SJCRH30 (cell line): Measurements from ENCODE around the gene HGFAC. TPM values are rescaled to one million over a fixed set of nuclear protein-coding genes. Genes with fewer than 3 reads are reported as not detected.
"Not testable (repeated sequence)": the region's sequence is repeated elsewhere in the genome, so short reads cannot be mapped to it uniquely, and the experiment has no call there.

Experiments used
- DNase-seq, 2 experiments: peaks; one replicate each; pipeline ENCODE4 v3.0.0-alpha.2; 2015 to 2020
- H3K27ac ChIP-seq: fragments of 250-450 bp; sonication (Bioruptor Pico); 2 replicates; pipeline ENCODE4 v1.5.1; 2020; ENCODE audit warnings: mild to moderate bottlenecking, moderate library complexity
- H3K27me3 ChIP-seq: fragments of 250-450 bp; sonication (Bioruptor Pico); 2 replicates; pipeline ENCODE4 v1.5.1; 2020; ENCODE audit warnings: mild to moderate bottlenecking, moderate library complexity
- H3K36me3 ChIP-seq: fragments of 250-450 bp; sonication (Bioruptor Pico); 2 replicates; pipeline ENCODE4 v1.5.1; 2020; ENCODE audit warnings: mild to moderate bottlenecking, moderate library complexity
- H3K4me1 ChIP-seq: fragments of 250-450 bp; sonication (Bioruptor Pico); 2 replicates; pipeline ENCODE4 v1.5.1; 2020; ENCODE audit warnings: mild to moderate bottlenecking, moderate library complexity
- H3K4me3 ChIP-seq: fragments of 250-450 bp; sonication (Bioruptor Pico); 2 replicates; pipeline ENCODE4 v1.5.1; 2020; ENCODE audit warnings: mild to moderate bottlenecking, moderate library complexity
- H3K9me3 ChIP-seq: fragments of 250-450 bp; sonication (Bioruptor Pico); replicated peaks from 2 replicates; pipeline ENCODE4 v1.5.1; 2020; ENCODE audit warnings: mild to moderate bottlenecking, moderate library complexity
- total RNA-seq: library from RNA; depleted of rRNA; stranded (reverse); fragments of >200 nt; shearing (Covaris generic); gene quantifications from 2 replicates; pipeline ENCODE4 v1.2.3, GENCODE V29; 2014

Gene HGFAC
- total RNA-seq, 1 experiment from 2014 or later: 0.12 TPM

DNA sequence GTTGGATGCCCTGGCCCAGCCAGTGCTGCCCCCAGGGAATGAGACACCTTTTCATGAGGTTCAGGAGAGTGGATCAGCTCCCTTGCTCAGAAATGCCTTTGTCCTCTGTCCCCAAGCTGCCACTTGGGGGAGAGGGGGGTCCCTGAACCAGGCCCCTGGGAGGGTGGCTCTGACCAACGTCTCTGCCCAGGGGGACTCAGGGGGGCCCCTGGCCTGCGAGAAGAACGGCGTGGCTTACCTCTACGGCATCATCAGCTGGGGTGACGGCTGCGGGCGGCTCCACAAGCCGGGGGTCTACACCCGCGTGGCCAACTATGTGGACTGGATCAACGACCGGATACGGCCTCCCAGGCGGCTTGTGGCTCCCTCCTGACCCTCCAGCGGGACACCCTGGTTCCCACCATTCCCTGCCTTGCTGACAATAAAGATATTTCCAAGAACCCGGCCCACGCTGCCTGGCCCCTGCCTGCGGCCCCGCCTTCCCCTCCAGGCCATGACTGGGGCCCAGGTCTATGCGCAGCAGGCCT lies 7.3 kb downstream of the HGFAC start:
- peaks cover 4% of the 10 kb centered on the region; the same call in 1 of the 2 replicates for H3K9me3 ChIP-seq
- H3K36me3 ChIP-seq: no peaks in the 10 kb centered on the region
- H3K27ac ChIP-seq: peak overlapping the region; percentile 13; the same call in 1 of the 2 replicates
- H3K4me3 ChIP-seq: no peak overlapping the region
- H3K27me3 ChIP-seq: no peaks in the 10 kb centered on the region; the same call in 1 of the 2 replicates
- no peak for DNase-seq
- peaks cover 26% of the 10 kb centered on the region for H3K4me1 ChIP-seq

DNA sequence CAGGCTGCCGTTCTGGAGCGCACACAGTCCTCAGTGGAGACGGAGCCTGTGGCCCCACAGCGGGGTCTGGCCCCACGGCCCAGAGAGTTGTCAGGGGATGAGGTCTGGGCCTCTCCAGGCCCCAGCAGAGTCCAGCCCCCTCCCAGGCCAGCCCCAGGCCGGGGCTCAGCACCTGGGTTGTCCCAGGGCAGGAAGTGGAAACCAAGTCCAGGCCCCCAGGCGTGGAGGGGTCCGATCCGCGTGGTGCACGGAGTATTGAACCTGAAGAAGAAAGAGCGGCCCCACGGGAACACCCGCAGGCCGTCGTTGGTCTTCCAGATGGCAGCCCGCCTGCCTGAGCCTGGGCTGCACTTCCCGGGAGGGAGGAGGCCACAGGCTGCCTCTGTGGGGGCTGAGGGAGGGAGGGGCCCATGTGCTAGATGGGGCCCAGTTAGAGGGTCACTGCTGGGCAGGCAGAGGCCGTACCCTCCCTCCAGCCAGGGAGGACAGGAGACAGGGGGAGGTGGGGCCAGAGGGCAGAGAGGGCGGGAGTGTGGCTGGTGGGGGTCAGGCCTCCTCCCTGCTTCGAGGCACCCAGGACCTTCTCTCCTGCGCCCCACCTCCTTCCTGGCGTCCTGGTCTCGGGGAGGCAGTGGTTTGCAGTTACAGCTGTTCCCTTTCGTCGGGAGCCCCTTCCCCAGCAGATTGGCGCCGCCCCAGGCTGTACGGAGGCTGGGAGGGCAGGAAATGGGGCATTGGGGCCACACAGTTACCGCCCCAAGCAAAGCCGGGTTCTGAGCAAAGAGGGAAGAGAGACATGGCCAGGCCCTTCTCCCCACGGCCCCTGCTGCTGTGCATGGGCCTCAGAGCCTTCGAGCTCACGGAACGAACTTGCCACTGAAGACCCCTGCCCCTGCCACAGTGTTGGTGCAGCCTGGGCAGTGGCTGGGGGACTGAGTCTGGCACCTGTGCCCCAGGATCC lies 8.1 kb downstream of the HGFAC start:
- Histone ChIP-seq H3K27me3 (no peaks in the 10 kb centered on the region), H3K27ac (peak overlapping the region; percentile 13; the same call in 1 of the 2 replicates), H3K4me1 (peaks cover 26% of the 10 kb centered on the region), H3K36me3 (no peaks in the 10 kb centered on the region), H3K4me3 (no peak overlapping the region), H3K9me3 (peaks cover 8% of the 10 kb centered on the region)
- DNase-seq: peak; percentile 58 to 62

DNA sequence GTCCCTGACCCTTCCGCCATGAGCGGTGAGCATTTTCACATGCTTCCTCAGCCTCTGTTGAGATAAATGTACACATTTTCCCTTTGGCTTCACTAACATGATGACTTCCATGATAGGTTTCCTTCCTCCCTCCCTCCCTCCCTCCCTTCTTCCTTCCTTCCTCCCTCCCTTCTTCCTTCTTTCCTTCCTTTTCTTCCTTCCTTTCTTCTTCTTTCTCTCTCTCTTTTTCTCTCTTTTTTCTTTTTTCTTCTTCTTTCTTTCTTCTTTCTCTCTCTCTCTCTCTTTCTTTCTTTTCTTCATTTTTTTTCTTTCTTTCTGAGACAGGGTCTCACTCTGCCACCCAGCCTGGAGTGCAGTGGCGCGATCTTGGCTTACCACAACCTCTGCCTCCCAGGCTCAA lies 8.9 kb downstream of the HGFAC start:
- Histone ChIP-seq H3K36me3 (no peaks in the 10 kb centered on the region), H3K9me3 (peaks cover 8% of the 10 kb centered on the region), H3K4me1 (peaks cover 26% of the 10 kb centered on the region), H3K27me3 (no peaks in the 10 kb centered on the region), H3K4me3 (no peak overlapping the region), H3K27ac (no peak overlapping the region)
- no peak for DNase-seq

DNA sequence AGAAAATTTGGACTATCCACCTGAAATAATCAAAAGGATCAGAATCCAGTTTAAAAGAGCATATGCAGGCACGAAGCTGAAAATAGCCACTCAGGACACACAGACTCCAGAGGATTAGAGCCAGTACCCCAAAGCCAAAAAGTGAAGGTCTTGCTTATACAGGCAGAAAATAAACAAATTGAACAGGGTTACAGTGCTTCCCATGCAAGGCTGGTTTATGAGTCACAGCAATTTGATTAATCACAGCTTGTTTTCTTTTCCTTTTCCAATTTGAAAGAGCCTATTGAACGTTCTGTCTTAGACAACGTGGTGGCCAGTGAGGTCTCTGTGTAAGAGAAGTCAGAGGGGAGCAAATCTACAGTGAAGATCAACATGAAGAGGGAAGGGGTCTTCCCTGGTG lies 10.2 kb downstream of the HGFAC start:
- Histone ChIP-seq H3K27me3 (no peaks in the 10 kb centered on the region), H3K36me3 (no peaks in the 10 kb centered on the region), H3K9me3 (peaks cover 8% of the 10 kb centered on the region), H3K27ac (no peak overlapping the region), H3K4me1 (peaks cover 26% of the 10 kb centered on the region), H3K4me3 (no peak overlapping the region)
- DNase-seq: no peak

DNA sequence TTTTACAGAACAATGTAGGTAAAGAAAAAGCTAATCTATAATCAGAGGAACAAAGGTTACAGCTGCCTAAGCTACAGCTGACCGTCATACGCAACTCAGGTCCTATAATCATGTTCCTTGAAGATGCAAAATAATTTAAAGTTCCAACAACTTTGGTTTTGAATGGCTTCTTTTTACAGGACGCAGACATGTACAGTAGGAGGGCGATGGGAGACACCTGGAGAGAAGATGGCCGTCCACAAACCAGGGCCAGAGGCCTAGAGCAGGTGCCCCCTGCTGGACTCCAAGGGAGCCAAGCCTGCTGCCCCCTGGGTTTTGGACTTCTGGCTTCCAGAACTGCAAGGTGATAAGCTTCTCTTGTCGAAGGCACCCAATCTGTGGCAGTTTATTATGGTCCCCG lies 10.6 kb downstream of the HGFAC start:
- Histone ChIP-seq H3K27ac (no peak overlapping the region), H3K36me3 (no peaks in the 10 kb centered on the region), H3K4me3 (no peak overlapping the region), H3K9me3 (peaks cover 8% of the 10 kb centered on the region), H3K27me3 (no peaks in the 10 kb centered on the region), H3K4me1 (peaks cover 26% of the 10 kb centered on the region)
- peak in 1 of 2 experiments; percentile 38 for DNase-seq

DNA sequence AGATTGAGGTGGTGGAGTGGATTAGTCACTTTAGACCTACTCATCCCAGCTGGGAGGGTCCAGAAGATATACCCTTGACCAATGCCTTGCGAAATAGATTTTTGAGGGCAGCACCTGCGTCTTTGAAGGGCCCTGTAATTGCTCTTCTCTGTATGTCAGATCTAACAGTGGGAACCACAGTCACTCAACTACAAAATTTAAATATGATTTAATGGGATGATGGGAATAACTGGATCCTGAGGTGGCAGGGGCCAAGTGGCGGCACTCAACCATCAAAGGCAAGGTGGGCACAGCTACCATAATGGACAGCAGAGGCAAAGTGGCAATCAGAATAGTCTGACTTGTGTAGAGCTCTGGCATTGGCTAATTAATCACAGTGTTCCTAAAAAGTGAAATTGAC lies 13.8 kb downstream of the HGFAC start:
- DNase-seq, H3K9me3 ChIP-seq, H3K4me3 ChIP-seq, H3K27ac ChIP-seq, H3K27me3 ChIP-seq, H3K36me3 ChIP-seq: not testable (repeated sequence)
- peaks cover 14% of the 10 kb centered on the region for H3K4me1 ChIP-seq

DNA sequence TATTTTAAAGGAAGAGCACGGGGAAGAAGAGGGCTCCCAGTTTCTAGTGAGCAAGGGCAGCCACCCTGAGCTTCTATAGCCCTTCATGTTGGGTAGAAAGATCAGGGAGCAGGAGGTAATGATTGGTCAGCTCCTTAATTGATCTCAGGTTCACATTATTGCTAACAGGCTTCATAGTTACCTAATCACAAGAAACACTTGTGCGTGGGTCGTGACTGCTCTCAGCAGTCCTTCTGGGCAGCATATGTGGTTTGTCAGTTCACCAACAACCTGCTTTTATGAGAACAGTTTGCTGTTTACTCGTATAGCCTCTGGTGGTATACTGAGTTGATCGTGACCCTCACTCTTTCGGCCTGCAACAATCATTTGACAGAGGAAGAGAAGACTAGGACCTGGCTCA lies 16.6 kb downstream of the HGFAC start:
- H3K9me3 ChIP-seq: peaks cover 8% of the 10 kb centered on the region
- H3K4me1 ChIP-seq: peaks cover 21% of the 10 kb centered on the region
- no peaks in the 10 kb centered on the region for H3K36me3 ChIP-seq
- H3K27ac ChIP-seq: no peak overlapping the region
- H3K27me3 ChIP-seq: no peaks in the 10 kb centered on the region
- DNase-seq: no peak
- no peak overlapping the region for H3K4me3 ChIP-seq

DNA sequence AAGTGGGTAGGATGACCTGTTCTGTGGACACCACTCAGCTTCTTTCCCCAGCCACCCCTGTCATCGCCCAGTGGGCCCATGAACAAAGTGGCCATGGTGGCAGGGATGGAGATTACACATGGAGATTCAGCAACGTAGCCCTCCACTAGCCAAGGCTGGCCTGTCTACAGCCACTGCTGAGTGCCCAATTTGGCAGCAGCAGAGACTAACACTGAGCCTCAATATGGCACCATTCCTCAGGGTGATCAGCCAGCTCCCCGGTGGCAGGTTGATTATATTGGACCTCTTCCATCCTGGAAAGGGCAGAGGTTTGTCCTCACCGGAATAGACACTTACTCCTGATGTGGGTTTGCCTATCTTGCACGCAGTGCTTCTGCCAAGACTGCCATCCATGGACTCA lies 17.4 kb downstream of the HGFAC start:
- not testable (repeated sequence) for H3K36me3 ChIP-seq, H3K9me3 ChIP-seq, H3K4me3 ChIP-seq, DNase-seq, H3K27ac ChIP-seq, H3K27me3 ChIP-seq
- peaks cover 23% of the 10 kb centered on the region for H3K4me1 ChIP-seq

DNA sequence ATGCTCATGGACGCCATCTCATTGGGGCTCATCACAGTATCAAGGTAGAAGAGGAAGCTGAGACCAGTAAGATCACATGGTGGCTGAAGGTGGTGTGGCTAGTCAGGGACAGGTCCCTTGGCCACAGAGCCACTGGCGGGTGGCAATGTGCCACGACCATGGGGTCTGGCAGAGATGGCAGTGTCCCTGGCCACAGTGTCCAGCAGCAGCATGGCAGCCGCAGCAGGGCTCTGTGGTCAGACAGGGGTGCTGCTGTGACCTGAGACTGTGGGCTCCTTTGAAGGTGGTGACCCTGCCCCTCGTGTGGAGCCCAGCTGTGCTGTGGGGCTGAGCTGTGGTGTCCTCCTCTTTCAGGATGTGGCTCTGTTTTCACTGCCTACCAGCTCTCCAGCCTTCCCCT lies 19.2 kb downstream of the HGFAC start:
- Histone ChIP-seq H3K4me1 (peaks cover 32% of the 10 kb centered on the region), H3K9me3 (no peaks in the 10 kb centered on the region; the same call in 1 of the 2 replicates), H3K4me3 (no peak overlapping the region), H3K27me3 (no peaks in the 10 kb centered on the region), H3K36me3 (no peaks in the 10 kb centered on the region), H3K27ac (peak overlapping the region; percentile 59)
- DNase-seq: no peak

DNA sequence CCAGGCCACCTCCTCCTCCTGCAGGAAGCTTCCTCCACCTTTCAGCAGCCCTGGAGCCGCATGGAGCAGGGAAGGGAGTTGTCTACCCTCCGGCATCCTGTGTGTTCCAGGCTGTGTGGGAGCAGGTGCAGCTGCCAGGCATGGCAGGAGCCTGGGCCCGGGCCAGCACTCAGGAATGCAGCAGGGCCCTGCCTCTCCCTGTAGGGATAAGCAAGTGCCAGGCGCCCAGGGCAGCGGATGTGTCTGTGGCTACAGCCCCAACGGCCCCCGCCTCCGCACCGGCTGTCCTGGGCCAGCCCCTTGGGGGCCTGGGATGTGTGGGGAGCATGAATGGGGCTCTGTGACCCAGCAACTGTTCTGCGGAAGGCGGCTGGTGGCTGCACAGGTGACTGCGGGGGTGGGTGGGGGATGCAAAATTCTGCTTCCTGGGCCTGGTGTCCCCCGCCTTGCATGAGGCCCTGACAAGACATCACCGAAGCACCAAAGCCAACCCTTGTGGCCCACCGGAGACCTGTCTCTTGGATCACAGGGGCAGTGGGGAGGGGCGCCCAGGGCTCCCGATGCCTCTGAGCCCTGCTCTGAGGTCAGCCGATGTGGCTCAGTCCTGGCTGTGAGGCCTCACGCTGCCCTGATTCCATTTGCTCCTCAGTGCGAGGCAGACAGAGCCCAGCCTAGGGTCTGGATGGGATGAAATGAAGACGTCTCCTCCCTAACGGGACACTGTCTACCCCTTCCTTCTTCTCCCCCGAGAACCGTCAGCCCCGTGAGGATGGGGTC lies 19.9 kb downstream of the HGFAC start:
- peaks cover 32% of the 10 kb centered on the region for H3K4me1 ChIP-seq
- no peaks in the 10 kb centered on the region for H3K36me3 ChIP-seq
- H3K9me3 ChIP-seq: no peaks in the 10 kb centered on the region
- no peaks in the 10 kb centered on the region for H3K27me3 ChIP-seq
- peak overlapping the region; percentile 59 for H3K27ac ChIP-seq
- DNase-seq: peak; percentile 96 to 98
- H3K4me3 ChIP-seq: 0 out of 2 replicates have a peak overlapping the region, but pooled peaks have one; percentile 64

DNA sequence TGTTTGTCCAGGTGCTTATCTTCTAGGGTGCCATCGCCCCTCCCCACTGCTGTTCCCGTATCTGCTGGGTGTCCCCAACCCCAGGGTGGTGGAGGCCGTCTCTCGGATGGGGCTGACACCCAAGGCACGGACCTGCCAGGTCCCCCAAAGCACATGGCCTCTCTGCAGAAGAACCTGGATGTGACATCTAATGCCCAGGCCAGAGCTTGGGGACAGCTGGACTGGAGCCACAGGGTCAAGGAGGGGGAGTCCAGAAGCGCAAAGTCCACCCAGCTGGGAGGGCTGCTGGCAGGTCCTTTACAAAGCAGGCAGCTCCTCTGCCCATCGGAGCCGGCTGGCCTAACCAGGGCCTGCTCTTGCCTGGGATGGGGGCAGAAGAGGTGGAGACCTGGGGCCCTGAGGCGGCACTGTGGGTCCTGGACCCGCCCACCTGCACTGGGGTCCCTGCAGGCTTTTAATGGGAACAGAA lies 20.6 kb downstream of the HGFAC start:
- Histone ChIP-seq H3K27ac (peak overlapping the region; percentile 59), H3K9me3 (no peaks in the 10 kb centered on the region), H3K4me3 (peak overlapping the region; percentile 64), H3K27me3 (no peaks in the 10 kb centered on the region), H3K4me1 (peaks cover 32% of the 10 kb centered on the region), H3K36me3 (no peaks in the 10 kb centered on the region)
- DNase-seq: no peak

DNA sequence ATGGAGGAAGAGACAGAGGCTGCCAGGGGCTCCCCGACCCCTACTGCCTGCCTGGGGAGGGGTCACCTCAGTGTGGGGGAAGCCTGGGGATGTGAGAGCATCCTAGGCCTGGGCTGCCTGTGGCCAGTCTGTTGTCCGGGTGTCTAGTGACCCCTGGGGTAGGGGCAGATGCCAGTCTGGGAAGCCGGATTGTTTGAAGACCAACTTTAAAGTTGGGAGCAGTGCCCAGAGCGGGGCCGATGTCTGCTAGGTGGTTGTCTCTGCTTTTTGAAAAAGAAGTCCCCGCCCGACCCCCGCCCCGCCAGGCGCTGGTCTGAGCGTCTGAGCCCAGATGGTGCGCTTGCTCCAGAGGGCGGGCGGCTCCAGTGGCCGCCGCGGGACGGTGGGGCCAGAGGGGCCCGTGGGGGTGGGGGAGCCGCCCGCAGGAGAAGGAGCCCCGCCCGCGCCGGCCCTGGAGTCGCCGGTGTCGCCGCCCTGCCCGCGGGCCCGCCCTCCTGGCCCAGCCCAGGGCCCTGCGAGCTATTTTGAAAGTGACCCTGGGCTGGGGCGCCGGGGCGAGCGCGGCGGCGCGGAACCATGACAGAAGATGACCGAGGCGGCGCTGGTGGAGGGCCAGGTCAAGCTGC lies 21.1 kb downstream of the HGFAC start, which contains the start of gene DOK7:
DOK7 (plus strand) TSS at position 517 of the 626 bp plus-strand sequence; CDS start at position 587, 70 bp downstream.
- Histone ChIP-seq H3K27me3 (no peaks in the 10 kb centered on the region), H3K36me3 (no peaks in the 10 kb centered on the region), H3K27ac (peak within 1 kb of the TSS; percentile 59), H3K4me3 (peak within 1 kb of the TSS; percentile 64), H3K4me1 (peaks cover 32% of the 10 kb centered on the region), H3K9me3 (no peaks in the 10 kb centered on the region)
- DNase-seq: peak in 1 of 2 experiments; percentile 48

DNA sequence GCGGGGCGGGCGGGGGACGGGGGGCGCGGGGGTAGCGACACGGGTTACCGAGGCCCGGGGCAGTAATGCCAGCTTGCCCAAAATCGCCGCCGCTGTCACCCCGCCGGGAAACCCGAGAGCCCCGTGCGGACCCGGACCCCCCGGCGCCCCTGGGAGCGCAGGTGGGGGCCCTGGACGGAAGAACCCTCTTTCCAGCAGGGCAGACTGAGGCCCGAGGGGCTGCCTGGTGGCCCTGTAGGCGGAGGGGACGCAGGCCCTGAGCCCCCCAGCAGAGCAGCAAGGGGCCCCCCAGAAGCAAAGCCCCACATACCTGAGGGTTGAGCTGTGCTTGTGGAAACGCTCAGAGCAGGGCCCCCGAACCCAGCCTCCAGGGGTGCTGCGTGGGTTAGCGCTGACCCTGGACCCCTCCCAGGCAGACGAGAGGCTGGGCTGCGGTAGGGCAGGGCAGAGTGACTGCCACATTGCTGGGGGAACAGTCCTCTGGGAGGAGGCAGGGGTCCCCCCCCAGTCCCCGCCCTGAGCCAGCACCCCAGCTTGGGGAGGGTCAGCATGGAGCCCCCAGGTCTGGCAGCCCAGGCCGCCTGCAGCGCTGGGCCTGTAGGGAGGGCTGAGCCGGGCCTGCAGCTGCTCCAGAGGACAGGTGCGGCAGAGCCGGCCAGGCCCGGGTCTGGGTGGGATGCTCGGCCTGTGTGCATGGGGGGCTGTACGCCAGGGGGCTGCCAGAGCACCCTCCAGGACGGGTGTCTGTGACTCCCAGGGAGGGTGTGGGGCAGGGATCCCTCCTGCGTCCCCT lies 22.0 kb downstream of the HGFAC start:
- H3K36me3 ChIP-seq: no peaks in the 10 kb centered on the region
- peak in 1 of 2 experiments; percentile 59 for DNase-seq
- no peaks in the 10 kb centered on the region for H3K27me3 ChIP-seq
- peaks cover 32% of the 10 kb centered on the region for H3K4me1 ChIP-seq
- no peaks in the 10 kb centered on the region for H3K9me3 ChIP-seq
- peak overlapping the region; percentile 28; the same call in 1 of the 2 replicates for H3K27ac ChIP-seq
- H3K4me3 ChIP-seq: peak overlapping the region; percentile 64
